ENCODE data around the gene MAB21L3. TPM values are rescaled to one million over a fixed set of nuclear protein-coding genes. Genes with fewer than 3 reads are reported as not detected.

Gene MAB21L3
- total RNA-seq, 1 experiment from 2014 or later: not detected

GRCh38 chr1:116130356-116130755 lies 19.2 kb downstream of the MAB21L3 start:
- Histone ChIP-seq H4K5ac (ENCODE audit: insufficient read length, low read depth, low read length) (no peak overlapping the region), H3K4ac (ENCODE audit: low read depth, low read length) (no peak overlapping the region), H3T11ph (ENCODE audit: low read length) (no peak overlapping the region), H3K27me3 (ENCODE audit: insufficient read depth, low read length) (no peaks in the 10 kb centered on the region), H3K79me2 (ENCODE audit: insufficient read depth, low read length) (no peaks in the 10 kb centered on the region), H3K4me1 (ENCODE audit: insufficient read depth, low read length) (no peaks in the 10 kb centered on the region), H3K27ac (ENCODE audit: insufficient read length, low read depth, low read length) (no peak overlapping the region), H3K18ac (ENCODE audit: insufficient read length, low read depth, low read length) (no peak overlapping the region), H3K9me3 (ENCODE audit: control insufficient read depth, low read depth, low read length) (no peaks in the 10 kb centered on the region), H2BK15ac (ENCODE audit: low read depth, low read length) (no peak overlapping the region), H3K23me2 (ENCODE audit: insufficient read length, low read depth, low read length, poor library complexity, severe bottlenecking) (no peaks in the 10 kb centered on the region), H3K56ac (ENCODE audit: insufficient read length, low read depth, low read length) (no peak overlapping the region), H4K20me1 (ENCODE audit: control insufficient read depth, insufficient read depth, insufficient read length) (no peaks in the 10 kb centered on the region), H3K4me2 (ENCODE audit: insufficient read depth, insufficient read length, low read length) (no peak overlapping the region), H2AK5ac (ENCODE audit: insufficient read length, low read length) (no peak overlapping the region), H2BK20ac (ENCODE audit: low read depth, low read length, poor library complexity, severe bottlenecking) (no peak overlapping the region), H2AFZ (ENCODE audit: low read length) (no peak overlapping the region), H2BK12ac (ENCODE audit: insufficient read length, low read depth, low read length) (no peak overlapping the region), H3K23ac (ENCODE audit: insufficient read length, low read depth, low read length) (no peak overlapping the region), H3K9ac (ENCODE audit: extremely low read depth, insufficient read length, low read length) (no peak overlapping the region), H3K79me1 (ENCODE audit: insufficient read depth, low read depth, low read length, poor library complexity, severe bottlenecking) (no peaks in the 10 kb centered on the region), H4K91ac (ENCODE audit: insufficient read length, low read depth, low read length) (no peak overlapping the region), H3K14ac (ENCODE audit: insufficient read depth, low read length) (no peak overlapping the region), H2BK5ac (ENCODE audit: insufficient read length, low read length) (no peak overlapping the region), H4K8ac (replicated peaks; ENCODE audit: insufficient read length, low read depth, low read length) (no peak overlapping the region), H2BK120ac (ENCODE audit: low read depth, low read length, poor library complexity, severe bottlenecking) (no peak overlapping the region)
- DNase-seq: no peak
- no peak for TF ChIP-seq CTCF (conservative IDR thresholded peaks at IDR 0.05)
- Mint-ChIP-seq H3K27me3 (ENCODE audit: low read depth) (no peaks in the 10 kb centered on the region; the same call in 1 of the 2 replicates), H3K36me3 (ENCODE audit: insufficient read depth in 1 of 3, low read depth in 3 of 3) (no peaks in the 10 kb centered on the region; a peak in 1 of 7 replicates), H3K4me3 (no peak overlapping the region), H3K9me3 (no peaks in the 10 kb centered on the region; a peak in 1 of 5 replicates), H3K4me1 (no peaks in the 10 kb centered on the region), H3K27ac (no peak overlapping the region)
